H9 (cell line): ENCODE measurements around the gene COPZ2. TPM values are rescaled to one million over a fixed set of nuclear protein-coding genes. Genes with fewer than 3 reads are reported as not detected.

Source experiments
- DNase-seq: peaks from one replicate; pipeline ENCODE4 v3.0.0-alpha.2; 2017
- H2AFZ ChIP-seq: one replicate; pipeline ENCODE4 v1.6.1; 2013; ENCODE audit warnings: mild to moderate bottlenecking, low read length, control low read depth, moderate library complexity
- H2AK5ac ChIP-seq: 2 replicates; pipeline ENCODE4 v1.6.1; 2013; ENCODE audit warnings: low read length, control low read depth, mixed read lengths; ENCODE audit not compliant: insufficient read length
- H2BK120ac ChIP-seq: one replicate; pipeline ENCODE4 v1.6.1; 2013; ENCODE audit warnings: low read depth, mild to moderate bottlenecking, low read length, control low read depth, inconsistent platforms; ENCODE audit not compliant: poor library complexity, severe bottlenecking
- H2BK12ac ChIP-seq: 2 replicates; pipeline ENCODE4 v1.6.1; 2013; ENCODE audit warnings: low read length, control low read depth, mixed read lengths, low read depth; ENCODE audit not compliant: insufficient read length
- H2BK15ac ChIP-seq: 2 replicates; pipeline ENCODE4 v1.6.1; 2013; ENCODE audit warnings: low read depth, low read length, control low read depth
- H2BK20ac ChIP-seq: one replicate; pipeline ENCODE4 v1.6.1; 2013; ENCODE audit warnings: low read depth, mild to moderate bottlenecking, low read length, control low read depth, inconsistent platforms; ENCODE audit not compliant: poor library complexity, severe bottlenecking
- H2BK5ac ChIP-seq: 2 replicates; pipeline ENCODE4 v1.6.1; 2013; ENCODE audit warnings: low read length, control low read depth, mixed read lengths; ENCODE audit not compliant: insufficient read length
- H3K14ac ChIP-seq: 2 replicates; pipeline ENCODE4 v1.6.1; 2013; ENCODE audit warnings: low read length, control low read depth; ENCODE audit not compliant: insufficient read depth
- H3K18ac ChIP-seq: 2 replicates; pipeline ENCODE4 v1.6.1; 2013; ENCODE audit warnings: low read depth, mild to moderate bottlenecking, mixed read lengths, low read length, control low read depth; ENCODE audit not compliant: insufficient read length
- H3K23ac ChIP-seq: 2 replicates; pipeline ENCODE4 v1.6.1; 2013; ENCODE audit warnings: low read length, control low read depth, mixed read lengths, low read depth; ENCODE audit not compliant: insufficient read length
- H3K23me2 ChIP-seq: 2 replicates; pipeline ENCODE4 v1.6.1; 2013; ENCODE audit warnings: low read depth, mild to moderate bottlenecking, mixed read lengths, low read length, control low read depth; ENCODE audit not compliant: insufficient read length, poor library complexity, severe bottlenecking
- H3K27ac ChIP-seq: 2 replicates; pipeline ENCODE4 v1.5.1; 2013; ENCODE audit warnings: low read length, control low read depth, mixed read lengths, low read depth; ENCODE audit not compliant: insufficient read length
- H3K27me3 ChIP-seq: 2 replicates; pipeline ENCODE4 v1.6.1; 2013; ENCODE audit warnings: low read length, control low read depth, inconsistent platforms; ENCODE audit not compliant: insufficient read depth
- H3K4ac ChIP-seq: 2 replicates; pipeline ENCODE4 v1.6.1; 2013; ENCODE audit warnings: low read depth, mild to moderate bottlenecking, control low read depth, inconsistent platforms, low read length, moderate library complexity
- H3K4me1 ChIP-seq: 2 replicates; pipeline ENCODE4 v1.6.1; 2013; ENCODE audit warnings: low read length, control low read depth, inconsistent platforms; ENCODE audit not compliant: insufficient read depth
- H3K4me2 ChIP-seq: 2 replicates; pipeline ENCODE4 v1.6.1; 2013; ENCODE audit warnings: low read length, control low read depth, mixed read lengths; ENCODE audit not compliant: insufficient read length, insufficient read depth
- H3K56ac ChIP-seq: 2 replicates; pipeline ENCODE4 v1.6.1; 2013; ENCODE audit warnings: low read depth, mild to moderate bottlenecking, mixed read lengths, low read length, control low read depth; ENCODE audit not compliant: insufficient read length
- H3K79me1 ChIP-seq: 2 replicates; pipeline ENCODE4 v1.6.1; 2013; ENCODE audit warnings: low read depth, mild to moderate bottlenecking, moderate library complexity, low read length, control low read depth, inconsistent platforms; ENCODE audit not compliant: insufficient read depth, poor library complexity, severe bottlenecking
- H3K79me2 ChIP-seq: 2 replicates; pipeline ENCODE4 v1.6.1; 2013; ENCODE audit warnings: low read length, control low read depth, inconsistent platforms; ENCODE audit not compliant: insufficient read depth
- H3K9ac ChIP-seq: 2 replicates; pipeline ENCODE4 v1.6.1; 2013; ENCODE audit warnings: low read length, control low read depth, mixed read lengths; ENCODE audit not compliant: insufficient read length; ENCODE audit errors: extremely low read depth
- H3K9me3 ChIP-seq: one replicate; pipeline ENCODE4 v1.6.1; 2013; ENCODE audit warnings: low read depth, low read length, inconsistent platforms; ENCODE audit not compliant: control insufficient read depth
- H3T11ph ChIP-seq: one replicate; pipeline ENCODE4 v1.6.1; 2013; ENCODE audit warnings: mild to moderate bottlenecking, low read length, control low read depth, inconsistent platforms
- H4K20me1 ChIP-seq: one replicate; pipeline ENCODE4 v1.6.1; 2013; ENCODE audit not compliant: control insufficient read depth, insufficient read length, insufficient read depth
- H4K5ac ChIP-seq: 2 replicates; pipeline ENCODE4 v1.6.1; 2013; ENCODE audit warnings: low read depth, mild to moderate bottlenecking, mixed read lengths, low read length, control low read depth; ENCODE audit not compliant: insufficient read length
- H4K8ac ChIP-seq: replicated peaks from 2 replicates; pipeline ENCODE4 v1.6.1; 2013; ENCODE audit warnings: low read length, control low read depth, mixed read lengths, low read depth; ENCODE audit not compliant: insufficient read length
- H4K91ac ChIP-seq: 2 replicates; pipeline ENCODE4 v1.6.1; 2013; ENCODE audit warnings: low read depth, mild to moderate bottlenecking, moderate library complexity, mixed read lengths, low read length, control low read depth; ENCODE audit not compliant: insufficient read length
- H3K27ac Mint-ChIP-seq, 3 experiments: 2 replicates in 2 of 3; 3 replicates in 1 of 3; pipeline ENCODE4 v1.8.0; 2020 to 2021; ENCODE audit warnings: mixed read lengths in 3 of 3, mild to moderate bottlenecking in 1 of 3, moderate library complexity in 1 of 3
- H3K27me3 Mint-ChIP-seq: 2 replicates; pipeline ENCODE4 v1.8.0; 2021; ENCODE audit warnings: low read depth, mild to moderate bottlenecking, moderate library complexity, mixed read lengths
- H3K36me3 Mint-ChIP-seq, 3 experiments: 2 replicates in 2 of 3; 3 replicates in 1 of 3; pipeline ENCODE4 v1.8.0; 2020 to 2021; ENCODE audit warnings: low read depth in 3 of 3, mixed read lengths in 3 of 3; ENCODE audit not compliant: insufficient read depth in 1 of 3
- H3K4me1 Mint-ChIP-seq, 2 experiments: 2 replicates each; pipeline ENCODE4 v1.8.0; 2020; ENCODE audit warnings: mixed read lengths in 2 of 2
- H3K4me3 Mint-ChIP-seq, 2 experiments: 2 replicates in 1 of 2; 3 replicates in 1 of 2; pipeline ENCODE4 v1.8.0; 2020 to 2021; ENCODE audit warnings: mild to moderate bottlenecking in 2 of 2, mixed read lengths in 2 of 2, moderate library complexity in 1 of 2
- H3K9me3 Mint-ChIP-seq, 2 experiments: 2 replicates in 1 of 2; 3 replicates in 1 of 2; pipeline ENCODE4 v1.8.0; 2020; ENCODE audit warnings: mild to moderate bottlenecking in 2 of 2, mixed read lengths in 2 of 2, moderate library complexity in 1 of 2
- WGBS: extraction: QIAGEN DNeasy Blood & Tissue Kit; methylation state at CpG from one replicate; pipeline ENCODE4 v1.1.7; 2013; ENCODE audit warnings: missing lambda C conversion rate, low lambda C conversion rate, mixed read lengths; ENCODE audit not compliant: insufficient read length; ENCODE audit errors: extremely low coverage; 5-methylcytosine and 5-hydroxymethylcytosine counted together
- total RNA-seq: library from RNA; stranded (reverse); gene quantifications from 2 replicates; pipeline ENCODE4 v1.2.1, GENCODE V29; 2021
- TF ChIP-seq, protein P1 (sequence below): fragments of 200-600 bp; sonication (generic); conservative IDR thresholded peaks from 3 replicates; pipeline ENCODE4 v1.8.0; 2021; ENCODE audit warnings: antibody characterized with exemption, mild to moderate bottlenecking

The COPZ2 gene
- total RNA-seq, 1 experiment from 2014 or later: 0.68 TPM

DNA sequence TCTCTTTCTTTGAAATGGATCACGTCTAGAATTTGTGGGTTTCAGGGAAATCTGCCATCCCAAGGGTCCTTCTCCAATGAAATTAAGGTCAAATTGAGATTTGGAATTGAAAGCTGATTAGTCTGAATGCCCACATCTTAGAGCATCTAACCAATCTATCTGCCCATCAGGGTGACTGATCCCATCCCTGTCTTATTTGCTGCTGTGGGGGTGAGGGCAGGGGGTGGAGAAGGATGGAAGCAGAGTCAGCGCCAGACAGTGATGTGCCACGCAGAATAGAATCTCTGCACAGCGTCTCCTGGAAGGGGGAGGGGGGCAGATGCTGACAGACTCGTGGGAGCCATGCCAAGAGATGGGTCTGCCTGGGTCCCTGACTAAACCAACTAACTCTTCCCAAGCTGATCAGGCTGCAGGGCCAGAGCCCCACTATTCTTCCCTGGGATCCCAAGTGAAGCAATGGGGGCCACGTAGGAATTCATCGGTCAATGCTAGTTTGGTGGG lies 34.6 kb downstream of the COPZ2 start:
- no peak overlapping the region for H2AFZ ChIP-seq
- no peak overlapping the region for H3K14ac ChIP-seq
- H3K27me3 Mint-ChIP-seq: no peaks in the 10 kb centered on the region
- H4K8ac ChIP-seq: no peak overlapping the region
- H3K36me3 Mint-ChIP-seq: no peaks in the 10 kb centered on the region
- H4K91ac ChIP-seq: no peak overlapping the region
- WGBS: no CpG with 5 or more reads among the region's 7 CpGs
- peak overlapping the region; percentile 41 to 60 for H3K4me3 Mint-ChIP-seq
- H3K9me3 Mint-ChIP-seq: no peaks in the 10 kb centered on the region; a peak in 1 of 5 replicates
- TF ChIP-seq, protein P1, sequence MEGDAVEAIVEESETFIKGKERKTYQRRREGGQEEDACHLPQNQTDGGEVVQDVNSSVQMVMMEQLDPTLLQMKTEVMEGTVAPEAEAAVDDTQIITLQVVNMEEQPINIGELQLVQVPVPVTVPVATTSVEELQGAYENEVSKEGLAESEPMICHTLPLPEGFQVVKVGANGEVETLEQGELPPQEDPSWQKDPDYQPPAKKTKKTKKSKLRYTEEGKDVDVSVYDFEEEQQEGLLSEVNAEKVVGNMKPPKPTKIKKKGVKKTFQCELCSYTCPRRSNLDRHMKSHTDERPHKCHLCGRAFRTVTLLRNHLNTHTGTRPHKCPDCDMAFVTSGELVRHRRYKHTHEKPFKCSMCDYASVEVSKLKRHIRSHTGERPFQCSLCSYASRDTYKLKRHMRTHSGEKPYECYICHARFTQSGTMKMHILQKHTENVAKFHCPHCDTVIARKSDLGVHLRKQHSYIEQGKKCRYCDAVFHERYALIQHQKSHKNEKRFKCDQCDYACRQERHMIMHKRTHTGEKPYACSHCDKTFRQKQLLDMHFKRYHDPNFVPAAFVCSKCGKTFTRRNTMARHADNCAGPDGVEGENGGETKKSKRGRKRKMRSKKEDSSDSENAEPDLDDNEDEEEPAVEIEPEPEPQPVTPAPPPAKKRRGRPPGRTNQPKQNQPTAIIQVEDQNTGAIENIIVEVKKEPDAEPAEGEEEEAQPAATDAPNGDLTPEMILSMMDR: no peak
- no peaks in the 10 kb centered on the region for H4K20me1 ChIP-seq
- no peak overlapping the region for H2BK15ac ChIP-seq
- no peak overlapping the region for H3K23ac ChIP-seq
- H3T11ph ChIP-seq: no peak overlapping the region
- H3K4me2 ChIP-seq: peak overlapping the region; percentile 35
- H3K18ac ChIP-seq: peak overlapping the region; percentile 13
- no peaks in the 10 kb centered on the region for H3K23me2 ChIP-seq
- H2BK5ac ChIP-seq: no peak overlapping the region
- no peak overlapping the region for H2BK12ac ChIP-seq
- H3K4ac ChIP-seq: no peak overlapping the region
- no peak overlapping the region for H2AK5ac ChIP-seq
- H3K27me3 ChIP-seq: no peaks in the 10 kb centered on the region
- H2BK20ac ChIP-seq: no peak overlapping the region
- H3K4me1 Mint-ChIP-seq: peaks cover 56 to 60% of the 10 kb centered on the region in 2 experiments
- no peak overlapping the region for H2BK120ac ChIP-seq
- H3K56ac ChIP-seq: no peak overlapping the region
- H3K79me1 ChIP-seq: no peaks in the 10 kb centered on the region
- H4K5ac ChIP-seq: no peak overlapping the region
- H3K9me3 ChIP-seq: no peaks in the 10 kb centered on the region
- peak overlapping the region; percentile 88 to 99 (median 97) for H3K27ac Mint-ChIP-seq
- no peak overlapping the region for H3K9ac ChIP-seq
- H3K79me2 ChIP-seq: no peaks in the 10 kb centered on the region
- H3K4me1 ChIP-seq: peaks cover 20% of the 10 kb centered on the region; the same call in 1 of the 2 replicates
- H3K27ac ChIP-seq: no peak overlapping the region
- no peak for DNase-seq
